WTC11 (cell line): ENCODE data around the gene SUMO1. TPM values are rescaled to one million over a fixed set of nuclear protein-coding genes. Genes with fewer than 3 reads are reported as not detected.

ENCODE experiments used
- ATAC-seq: fragments of 200-7000 bp; cut with Tn5 transposase; 2 replicates; pipeline ENCODE4 v1.10.0; 2021; ENCODE audit warnings: mild to moderate bottlenecking, moderate library complexity
- CTCF ChIA-PET: fragments of 300-600 bp; sonication (Branson Sonifier 250); formaldehyde crosslinking; loops from one replicate; lab custom pipeline; 2021; ENCODE audit warnings: antibody characterized with exemption; lab: Charles Lee
- POLR2A ChIA-PET: fragments of 350-600 bp; sonication (Branson Sonifier 250); formaldehyde crosslinking; loops from one replicate; lab custom pipeline; 2021; ENCODE audit warnings: antibody characterized with exemption; lab: Charles Lee
- DNase-seq: peaks from one replicate; pipeline ENCODE4 v3.0.0; 2021; ENCODE audit warnings: low spot score
- H3K27ac Mint-ChIP-seq: 2 replicates; pipeline ENCODE4 v1.8.0; 2021; ENCODE audit warnings: mixed read lengths
- H3K27me3 Mint-ChIP-seq: 2 replicates; pipeline ENCODE4 v1.8.0; 2021; ENCODE audit warnings: low read depth, mild to moderate bottlenecking, moderate library complexity, mixed read lengths
- H3K36me3 Mint-ChIP-seq: 2 replicates; pipeline ENCODE4 v1.8.0; 2021; ENCODE audit warnings: mixed read lengths
- H3K4me1 Mint-ChIP-seq: 2 replicates; pipeline ENCODE4 v1.8.0; 2022; ENCODE audit warnings: mixed read lengths
- H3K4me3 Mint-ChIP-seq: 2 replicates; pipeline ENCODE4 v1.8.0; 2021; ENCODE audit warnings: mild to moderate bottlenecking, moderate library complexity, mixed read lengths
- H3K9me3 Mint-ChIP-seq: 2 replicates; pipeline ENCODE4 v1.8.0; 2021; ENCODE audit warnings: mixed read lengths
- AFF4 ChIP-seq: sonication (generic); formaldehyde crosslinking; IDR thresholded peaks from 2 replicates; pipeline ENCODE4 v1.8.1; 2023; ENCODE audit warnings: mild to moderate bottlenecking, missing genetic modification reagents, borderline replicate concordance
- ARID4B ChIP-seq: sonication (generic); formaldehyde crosslinking; IDR thresholded peaks from 2 replicates; pipeline ENCODE4 v1.8.0; 2023; ENCODE audit warnings: missing genetic modification reagents, mild to moderate bottlenecking, borderline replicate concordance
- ATF1 ChIP-seq: sonication (generic); formaldehyde crosslinking; IDR thresholded peaks from 2 replicates; pipeline ENCODE4 v1.8.1; 2023; ENCODE audit warnings: mild to moderate bottlenecking, moderate library complexity, missing genetic modification reagents
- ATF3 ChIP-seq: sonication (generic); formaldehyde crosslinking; conservative IDR thresholded peaks from 2 replicates; pipeline ENCODE4 v1.8.1; 2022; ENCODE audit warnings: mild to moderate bottlenecking, missing genetic modification reagents
- CREB1 ChIP-seq: sonication (generic); formaldehyde crosslinking; IDR thresholded peaks from 2 replicates; pipeline ENCODE4 v1.8.0; 2023; ENCODE audit warnings: mild to moderate bottlenecking, missing genetic modification reagents
- CREM ChIP-seq: sonication (generic); formaldehyde crosslinking; IDR thresholded peaks from 2 replicates; pipeline ENCODE4 v1.8.1; 2022; ENCODE audit warnings: mild to moderate bottlenecking, missing genetic modification reagents, moderate library complexity
- E2F1 ChIP-seq: sonication (generic); formaldehyde crosslinking; IDR thresholded peaks from 2 replicates; pipeline ENCODE4 v1.8.0; 2022; ENCODE audit warnings: mild to moderate bottlenecking, missing genetic modification reagents
- E2F5 ChIP-seq: sonication (generic); formaldehyde crosslinking; IDR thresholded peaks from 2 replicates; pipeline ENCODE4 v1.8.1; 2022; ENCODE audit warnings: mild to moderate bottlenecking, moderate library complexity, missing genetic modification reagents
- GABPB1 ChIP-seq: sonication (generic); formaldehyde crosslinking; IDR thresholded peaks from 2 replicates; pipeline ENCODE4 v1.8.1; 2023; ENCODE audit warnings: mild to moderate bottlenecking, missing genetic modification reagents
- GTF2I ChIP-seq: fragments of 250-450 bp; sonication (Bioruptor Pico); conservative IDR thresholded peaks from 2 replicates; pipeline ENCODE4 v1.4.0; 2021; ENCODE audit warnings: mild to moderate bottlenecking
- HMGA2 ChIP-seq: fragments of 250-450 bp; sonication (Bioruptor Pico); IDR thresholded peaks from 2 replicates; pipeline ENCODE4 v1.4.0; 2021; ENCODE audit warnings: mild to moderate bottlenecking, moderate library complexity
- JAZF1 ChIP-seq: fragments of 250-450 bp; sonication (Bioruptor Pico); IDR thresholded peaks from 2 replicates; pipeline ENCODE4 v1.9.0; 2021; ENCODE audit warnings: moderate library complexity, mild to moderate bottlenecking, inconsistent platforms
- MXD4 ChIP-seq: fragments of 250-450 bp; sonication (Bioruptor Pico); IDR thresholded peaks from 2 replicates; pipeline ENCODE4 v1.8.0; 2021; ENCODE audit warnings: mild to moderate bottlenecking, moderate library complexity, borderline replicate concordance
- MYBL2 ChIP-seq: sonication (generic); formaldehyde crosslinking; IDR thresholded peaks from 2 replicates; pipeline ENCODE4 v1.8.1; 2023; ENCODE audit warnings: mild to moderate bottlenecking, moderate library complexity, missing genetic modification reagents
- NR3C1 ChIP-seq: sonication (generic); formaldehyde crosslinking; conservative IDR thresholded peaks from 2 replicates; pipeline ENCODE4 v1.8.1; 2023; ENCODE audit warnings: low read depth, mild to moderate bottlenecking, missing genetic modification reagents
- OVOL2 ChIP-seq: fragments of 250-450 bp; sonication (Bioruptor Pico); IDR thresholded peaks from 2 replicates; pipeline ENCODE4 v1.9.0; 2021; ENCODE audit warnings: mild to moderate bottlenecking, borderline replicate concordance
- RORB ChIP-seq: fragments of 250-450 bp; sonication (Bioruptor Pico); IDR thresholded peaks from 2 replicates; pipeline ENCODE4 v1.9.0; 2021; ENCODE audit warnings: mild to moderate bottlenecking
- STAT6 ChIP-seq: sonication (generic); formaldehyde crosslinking; conservative IDR thresholded peaks from 2 replicates; pipeline ENCODE4 v1.8.1; 2023; ENCODE audit warnings: mild to moderate bottlenecking, low read depth, missing genetic modification reagents, moderate library complexity
- ZNF121 ChIP-seq: sonication (generic); formaldehyde crosslinking; IDR thresholded peaks from 2 replicates; pipeline ENCODE4 v1.8.0; 2023; ENCODE audit warnings: missing genetic modification reagents
- ZNF138 ChIP-seq: sonication (generic); formaldehyde crosslinking; conservative IDR thresholded peaks from 2 replicates; pipeline ENCODE4 v1.8.1; 2022; ENCODE audit warnings: mild to moderate bottlenecking, moderate library complexity, missing genetic modification reagents
- ZNF232 ChIP-seq: sonication (generic); formaldehyde crosslinking; IDR thresholded peaks from 2 replicates; pipeline ENCODE4 v1.8.0; 2022; ENCODE audit warnings: mild to moderate bottlenecking, missing genetic modification reagents
- ZNF423 ChIP-seq: fragments of 250-450 bp; sonication (Bioruptor Pico); IDR thresholded peaks from 2 replicates; pipeline ENCODE4 v2.1.2; 2022; ENCODE audit warnings: mild to moderate bottlenecking, moderate library complexity
- total RNA-seq: library from RNA; stranded (reverse); gene quantifications from 3 replicates; pipeline ENCODE4 v1.2.3, GENCODE V29; 2021

The SUMO1 gene
- total RNA-seq, 1 experiment from 2014 or later = 172 TPM

GRCh38 chr2:202261531-202261930 is 23.1 kb upstream of the SUMO1 start:
- POLR2A ChIA-PET = no interaction called here
- TF ChIP-seq E2F1 = no peak
- no peak for TF ChIP-seq ZNF121
- TF ChIP-seq ATF1 (CRISPR knock-in tag) = no peak
- no peak for TF ChIP-seq ZNF138 (CRISPR knock-in tag)
- TF ChIP-seq AFF4 (CRISPR knock-in tag) = no peak
- TF ChIP-seq ATF3 (CRISPR knock-in tag) = no peak
- TF ChIP-seq ARID4B = no peak
- no peak for TF ChIP-seq ZNF232
- no peak for TF ChIP-seq ZNF423 (CRISPR knock-in tag)
- TF ChIP-seq CREB1 (CRISPR knock-in tag) = no peak
- TF ChIP-seq RORB (CRISPR knock-in tag) = no peak
- TF ChIP-seq E2F5 (CRISPR knock-in tag) = no peak
- TF ChIP-seq MYBL2 (CRISPR knock-in tag) = no peak
- TF ChIP-seq CREM (CRISPR knock-in tag) = no peak
- TF ChIP-seq GTF2I = no peak
- TF ChIP-seq JAZF1 (CRISPR knock-in tag) = no peak
- DNase-seq (no peak), ATAC-seq (no peak)
- CTCF ChIA-PET = no interaction called here
- no peaks in the 10 kb centered on the region for H3K27me3 Mint-ChIP-seq
- H3K36me3 Mint-ChIP-seq = no peaks in the 10 kb centered on the region
- no peak overlapping the region for H3K27ac Mint-ChIP-seq
- no peaks in the 10 kb centered on the region for H3K9me3 Mint-ChIP-seq
- 0 out of 2 replicates have a peak, but pooled peaks cover 3% of the 10 kb centered on the region for H3K4me1 Mint-ChIP-seq
- H3K4me3 Mint-ChIP-seq = no peak overlapping the region

GRCh38 chr2:202251494-202251893 is 13.1 kb upstream of the SUMO1 start:
- CTCF ChIA-PET = no interaction called here
- TF ChIP-seq NR3C1 (no peak), GABPB1 (CRISPR knock-in tag) (no peak), STAT6 (no peak), HMGA2 (CRISPR knock-in tag) (no peak), OVOL2 (CRISPR knock-in tag) (no peak), ZNF121 (no peak), GTF2I (no peak), MXD4 (CRISPR knock-in tag) (no peak), RORB (CRISPR knock-in tag) (no peak), E2F1 (no peak)

More at GRCh38 chr2:202251494-202251893, 13.1 kb upstream of the SUMO1 start:
- Mint-ChIP-seq H3K36me3 (peaks cover 4% of the 10 kb centered on the region), H3K27ac (no peak overlapping the region), H3K9me3 (peaks cover 6% of the 10 kb centered on the region), H3K4me3 (no peak overlapping the region), H3K4me1 (peaks cover 17% of the 10 kb centered on the region), H3K27me3 (peaks cover 2% of the 10 kb centered on the region; the same call in 1 of the 2 replicates)
- ATAC-seq (no peak), DNase-seq (no peak)
- POLR2A ChIA-PET = interaction anchor here (0.8 to 1.3 kb wide), 2 partner anchors 13 kb away, joined by 3 to 4 read pairs; partner anchors contain the start of gene SUMO1
